Activated gamma-delta T cell treated with Interleukin-2 at 50 U/mL for 16 hours (primary cell): ENCODE measurements around the gene BLOC1S1.
"Not testable (repeated sequence)": the region's sequence is repeated elsewhere in the genome, so short reads cannot be mapped to it uniquely, and the experiment has no call there.

ENCODE experiments used
- DNase-seq: peaks from one replicate; pipeline ENCODE4 v3.0.0-alpha.2; 2020

Gene BLOC1S1

GRCh38 chr12:55746174-55746912 is 30.5 kb downstream of the BLOC1S1 start:
- DNase-seq = no peak

- DNase-seq = no peak
These were observed 31.0 kb downstream of the BLOC1S1 start for GRCh38 chr12:55746913-55747231.

- DNase-seq = no peak
These were observed 32.6 kb downstream of the BLOC1S1 start for GRCh38 chr12:55748230-55748993.

GRCh38 chr12:55755246-55755645 is 39.4 kb downstream of the BLOC1S1 start:
- no peak for DNase-seq

- no peak for DNase-seq
These were observed 41.9 kb downstream of the BLOC1S1 start for GRCh38 chr12:55757701-55758100.

GRCh38 chr12:55758575-55758974 is 42.7 kb downstream of the BLOC1S1 start:
- not testable (repeated sequence) for DNase-seq

GRCh38 chr12:55760663-55761062 is 44.8 kb downstream of the BLOC1S1 start:
- no peak for DNase-seq

GRCh38 chr12:55762646-55763045 is 46.8 kb downstream of the BLOC1S1 start:
- DNase-seq = no peak

- no peak for DNase-seq
These were observed 50.0 kb downstream of the BLOC1S1 start for GRCh38 chr12:55765736-55766290.

GRCh38 chr12:55767156-55767555 is 51.3 kb downstream of the BLOC1S1 start:
- DNase-seq = no peak
